Spleen (tissue), 7 donors: ENCODE measurements around the gene SSTR5.

ENCODE experiments used
- CTCF ChIP-seq, 11 experiments: fragments of 200-600 bp in 7 of 11; fragments of 450-650 bp in 4 of 11; sonication (generic) in 4 of 11; IDR thresholded peaks in 8 of 11; conservative IDR thresholded peaks in 3 of 11; 1 replicate in 7 of 11; 2 replicates in 4 of 11; pipeline versions ENCODE4 v1.4.0 to v1.8.0; 2016 to 2021; ENCODE audit warnings: antibody characterized with exemption in 11 of 11, inconsistent platforms in 4 of 11, mild to moderate bottlenecking in 1 of 11
- POLR2A ChIP-seq, 3 donors: fragments of 450-650 bp; IDR thresholded peaks; one replicate each; pipeline ENCODE4 v1.5.1; 2017; ENCODE audit warnings: antibody characterized with exemption in 3 of 3, mild to moderate bottlenecking in 1 of 3
- donor health status: DM: no; HTN: no; CAD: no; lungs with moderate emphysema.
- donor health status: DM: no; HTN: no; CAD: no.
- donor health status: DM: no; HTN: no; CAD: no.

GRCh38 chr16:1123525-1124230 is 51.1 kb downstream of the SSTR5 start:
- TF ChIP-seq POLR2A (IDR thresholded peaks at IDR 0.05) (no peak), CTCF (IDR thresholded peaks at IDR 0.05 in 8 of 11, conservative IDR thresholded peaks at IDR 0.05 in 3 of 11) (no peak)
